Measurements from ENCODE around the gene SMARCB1.
A peak's percentile ranks its signal among the peaks of the same experiment; 100 is the strongest.

Gene SMARCB1

DNA sequence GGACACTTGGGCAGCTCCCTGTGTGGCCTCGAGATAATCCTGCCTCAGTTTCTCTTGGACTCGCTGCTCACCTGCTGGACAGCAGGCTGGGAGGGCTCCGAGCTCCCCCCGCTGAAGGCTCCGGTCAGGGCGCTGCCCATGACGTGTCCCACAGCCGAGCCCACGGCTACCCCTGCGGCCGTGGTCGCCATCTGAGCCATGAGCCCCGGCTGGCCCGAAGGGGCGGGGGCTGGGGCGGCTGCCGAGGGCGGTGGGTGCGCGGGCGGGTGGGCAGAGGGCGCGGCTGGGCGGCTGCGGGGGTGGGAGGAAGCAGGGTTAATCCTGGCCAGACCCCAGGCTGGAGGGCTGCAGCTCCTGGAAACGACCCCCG, 19.5 kb upstream of the SMARCB1 start:
- no peak for DNase-seq (ENCODE audit: extremely low read depth, low read depth)
- TF ChIP-seq, protein P1, sequence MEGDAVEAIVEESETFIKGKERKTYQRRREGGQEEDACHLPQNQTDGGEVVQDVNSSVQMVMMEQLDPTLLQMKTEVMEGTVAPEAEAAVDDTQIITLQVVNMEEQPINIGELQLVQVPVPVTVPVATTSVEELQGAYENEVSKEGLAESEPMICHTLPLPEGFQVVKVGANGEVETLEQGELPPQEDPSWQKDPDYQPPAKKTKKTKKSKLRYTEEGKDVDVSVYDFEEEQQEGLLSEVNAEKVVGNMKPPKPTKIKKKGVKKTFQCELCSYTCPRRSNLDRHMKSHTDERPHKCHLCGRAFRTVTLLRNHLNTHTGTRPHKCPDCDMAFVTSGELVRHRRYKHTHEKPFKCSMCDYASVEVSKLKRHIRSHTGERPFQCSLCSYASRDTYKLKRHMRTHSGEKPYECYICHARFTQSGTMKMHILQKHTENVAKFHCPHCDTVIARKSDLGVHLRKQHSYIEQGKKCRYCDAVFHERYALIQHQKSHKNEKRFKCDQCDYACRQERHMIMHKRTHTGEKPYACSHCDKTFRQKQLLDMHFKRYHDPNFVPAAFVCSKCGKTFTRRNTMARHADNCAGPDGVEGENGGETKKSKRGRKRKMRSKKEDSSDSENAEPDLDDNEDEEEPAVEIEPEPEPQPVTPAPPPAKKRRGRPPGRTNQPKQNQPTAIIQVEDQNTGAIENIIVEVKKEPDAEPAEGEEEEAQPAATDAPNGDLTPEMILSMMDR (IDR thresholded peaks at IDR 0.05; ENCODE audit: low read depth, low read length, missing control alignments): no peak
- peak overlapping the region; percentile 57 for H3K4me3 ChIP-seq (replicated peaks; ENCODE audit: low read depth, low read length)

DNA sequence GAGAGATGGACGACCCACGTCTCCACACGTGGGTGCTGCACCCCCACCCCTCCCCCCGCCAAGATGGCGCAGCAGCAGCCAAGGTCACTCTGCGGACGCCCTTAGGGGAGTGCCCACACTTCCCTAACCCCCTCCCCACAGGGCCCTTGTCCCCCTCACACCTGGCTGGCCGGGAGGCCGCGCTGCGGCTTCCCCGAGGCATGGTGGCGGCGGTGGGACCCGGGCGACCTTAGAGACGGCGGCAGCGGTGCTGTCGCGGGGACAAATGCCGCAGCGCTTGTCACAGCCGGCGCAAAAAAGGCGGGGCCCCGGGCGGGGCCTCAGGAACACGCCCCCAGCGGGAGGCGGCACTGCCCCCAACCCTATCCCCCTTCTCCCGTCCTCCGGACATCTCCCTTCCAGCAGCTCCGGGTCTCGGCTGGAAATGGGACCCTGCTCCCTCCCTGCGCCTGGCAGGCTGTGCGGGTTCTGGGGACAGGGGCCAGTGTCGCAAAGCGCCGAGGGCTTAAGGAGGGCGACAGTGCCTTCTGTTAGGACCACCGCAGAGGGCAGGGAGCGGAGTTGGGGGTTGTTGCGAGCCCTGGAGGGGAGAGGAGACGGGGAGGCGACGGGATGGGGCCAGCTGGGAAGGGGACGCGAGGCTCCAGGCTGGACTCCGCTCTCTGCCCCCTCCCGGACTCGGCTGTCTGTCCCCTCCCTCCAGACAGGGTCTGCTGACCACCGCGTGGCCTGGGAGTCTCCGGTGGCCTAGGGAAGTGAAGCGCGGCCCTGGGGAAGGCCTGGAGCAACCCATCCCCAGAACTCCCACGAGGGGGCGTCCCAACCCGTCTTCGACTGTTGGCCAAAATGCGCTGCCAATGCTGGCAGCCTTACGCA, 18.9 kb upstream of the SMARCB1 start, which contains the start of gene CHCHD10:
Gene CHCHD10, minus strand, starts transcription at position 300 of the 876 bp plus-strand sequence. Its CDS starts 98 bp downstream, at position 202.
- TF ChIP-seq, protein P1 (IDR thresholded peaks at IDR 0.05; ENCODE audit: low read depth, low read length, missing control alignments): peak; percentile 82
- DNase-seq (ENCODE audit: extremely low read depth, low read depth): no peak
- H3K4me3 ChIP-seq (replicated peaks; ENCODE audit: low read depth, low read length): peak within 1 kb of the TSS; percentile 57

DNA sequence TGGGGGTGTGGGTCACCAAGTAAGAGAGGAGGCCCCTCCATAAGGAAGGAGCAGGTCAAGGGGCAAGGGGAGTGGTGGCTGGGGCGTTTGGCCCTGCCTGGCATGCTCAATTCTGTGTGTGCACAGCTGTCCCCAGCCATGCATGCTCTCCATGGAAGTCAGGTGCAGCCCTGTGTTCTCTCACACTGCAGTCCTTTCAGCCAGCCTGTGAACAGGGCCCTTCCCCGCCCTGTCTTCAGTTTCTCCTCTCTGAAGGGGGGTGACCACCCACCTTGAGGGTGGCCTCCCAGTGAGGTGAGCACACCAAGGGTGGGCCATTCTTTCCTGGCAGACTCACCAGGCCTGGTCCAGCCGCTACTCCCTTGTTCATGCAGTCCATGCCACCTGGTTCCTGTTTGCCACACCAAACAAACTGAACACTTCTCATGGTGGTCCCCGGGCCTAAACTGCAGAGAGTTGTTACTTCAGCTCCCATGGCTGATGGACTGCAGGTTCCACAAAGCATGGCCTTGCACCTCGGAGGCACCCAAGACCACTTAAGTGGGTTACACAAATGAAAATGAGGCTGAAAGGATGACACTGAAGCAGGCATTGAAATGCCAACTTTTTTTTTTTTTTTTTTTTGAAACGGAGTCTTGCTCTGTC, 17.3 kb upstream of the SMARCB1 start:
- TF ChIP-seq, protein P1 (IDR thresholded peaks at IDR 0.05; ENCODE audit: low read depth, low read length, missing control alignments): no peak

DNA sequence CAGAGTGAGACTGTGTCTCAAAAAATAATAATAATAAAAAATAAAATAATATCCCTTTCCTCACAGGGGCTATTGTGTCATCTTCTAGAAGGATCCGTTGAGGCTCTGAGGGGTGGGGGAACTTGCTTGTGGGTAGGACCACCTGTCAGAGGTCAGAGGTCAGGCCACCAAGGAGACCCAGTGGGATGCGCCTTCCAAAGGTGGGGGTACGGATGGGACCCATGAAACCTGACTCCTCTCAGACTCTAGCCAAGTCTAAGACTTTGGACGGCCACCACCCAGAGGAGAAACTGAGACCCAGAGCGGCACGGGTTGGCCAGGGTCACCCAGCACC, 14.5 kb upstream of the SMARCB1 start:
- TF ChIP-seq, protein P1 (IDR thresholded peaks at IDR 0.05; ENCODE audit: low read depth, low read length, missing control alignments): no peak
- peak overlapping the region; percentile 31; the same call in 1 of the 2 replicates for H3K4me3 ChIP-seq (replicated peaks; ENCODE audit: low read depth, low read length)
- DNase-seq (ENCODE audit: extremely low read depth, low read depth): no peak

More for the DNA sequence above, 17.3 kb upstream of the SMARCB1 start:
- H3K4me3 ChIP-seq (replicated peaks; ENCODE audit: low read depth, low read length): no peak overlapping the region
- DNase-seq (ENCODE audit: extremely low read depth, low read depth): no peak

DNA sequence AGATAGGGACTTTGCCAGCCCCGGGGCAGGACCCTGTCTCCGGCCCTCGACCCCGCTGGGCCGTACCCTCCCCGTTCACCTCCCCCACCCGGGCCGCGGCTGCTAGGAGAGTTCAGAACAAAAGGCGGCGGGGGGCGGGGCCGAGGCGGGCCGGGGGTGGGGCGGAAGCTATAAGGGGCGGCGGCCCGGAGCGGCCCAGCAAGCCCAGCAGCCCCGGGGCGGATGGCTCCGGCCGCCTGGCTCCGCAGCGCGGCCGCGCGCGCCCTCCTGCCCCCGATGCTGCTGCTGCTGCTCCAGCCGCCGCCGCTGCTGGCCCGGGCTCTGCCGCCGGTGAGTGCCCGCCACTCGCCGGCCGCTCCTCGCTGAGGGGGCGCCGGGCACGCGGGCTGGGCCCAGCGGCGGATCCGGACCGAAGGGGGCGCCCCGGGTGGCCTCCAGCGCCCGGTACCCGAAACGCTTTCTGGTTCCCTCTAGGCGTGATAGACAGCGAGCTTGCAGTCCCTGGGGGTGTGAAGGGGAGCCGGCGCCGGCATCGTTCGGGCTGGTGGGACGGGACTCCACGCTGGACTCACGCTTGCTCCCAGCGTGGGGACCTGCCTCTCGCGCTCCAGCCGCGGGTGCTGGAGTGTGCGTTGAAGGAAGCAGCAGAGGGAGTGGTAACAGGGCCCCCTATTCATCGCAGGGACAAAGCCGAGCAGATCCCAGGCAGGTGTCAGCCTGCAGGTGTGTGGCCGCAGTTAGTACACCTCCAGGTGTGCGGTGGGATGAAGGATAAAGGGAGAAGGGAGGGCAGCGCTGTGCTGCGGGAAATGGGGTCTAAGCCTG, 13.9 kb upstream of the SMARCB1 start, which contains the start of gene MMP11:
Gene MMP11, plus strand, starts transcription at position 201 of the 825 bp plus-strand sequence. Its CDS starts 22 bp downstream, at position 223.
- DNase-seq (ENCODE audit: extremely low read depth, low read depth): no peak
- TF ChIP-seq, protein P1 (IDR thresholded peaks at IDR 0.05; ENCODE audit: low read depth, low read length, missing control alignments): no peak
- H3K4me3 ChIP-seq (replicated peaks; ENCODE audit: low read depth, low read length): peak within 1 kb of the TSS; percentile 47

DNA sequence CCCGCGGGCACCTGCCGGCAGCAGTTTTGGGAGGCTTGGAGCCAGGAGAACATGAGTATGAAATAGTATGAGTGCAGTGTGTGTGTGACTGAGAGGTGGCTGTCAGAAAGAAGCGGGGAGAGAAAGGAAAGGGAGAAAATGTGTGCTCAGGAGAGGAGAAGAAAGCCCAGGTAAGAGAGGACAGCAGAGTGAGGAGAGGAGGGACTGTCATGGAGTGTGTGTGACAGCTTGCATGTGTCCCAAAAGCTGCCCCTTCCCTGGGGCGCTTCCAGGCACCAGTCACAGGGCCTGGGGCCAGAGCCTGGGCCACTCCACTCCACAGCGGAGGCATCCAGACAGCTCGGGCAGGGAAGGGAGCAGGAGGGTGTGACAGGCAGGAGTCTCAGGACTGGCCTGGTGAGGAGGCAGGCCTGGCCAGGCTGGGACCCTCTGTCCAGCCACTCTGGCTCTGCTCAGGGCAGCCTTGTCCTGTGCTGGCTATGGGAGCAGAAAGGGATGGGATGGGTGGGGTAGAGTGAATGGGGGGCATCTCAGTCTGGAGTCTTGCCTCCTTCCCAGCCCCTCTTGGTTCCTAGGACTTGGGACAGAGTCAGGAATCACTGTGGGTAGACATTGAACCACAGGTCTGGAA, 13.2 kb upstream of the SMARCB1 start:
- no peak for DNase-seq (ENCODE audit: extremely low read depth, low read depth)
- TF ChIP-seq, protein P1 (IDR thresholded peaks at IDR 0.05; ENCODE audit: low read depth, low read length, missing control alignments): no peak
- H3K4me3 ChIP-seq (replicated peaks; ENCODE audit: low read depth, low read length): peak overlapping the region; percentile 47

Data from HFF-Myc (cell line).